Activated T-helper 9 cell treated with anti-CD3 and anti-CD28 coated beads, Interleukin-2, amount 50 U/mL, for 16 hours (primary cell): ENCODE data around the gene TFEB.

ENCODE experiments used
- DNase-seq: peaks from one replicate; pipeline ENCODE4 v3.0.0-alpha.2; 2020; ENCODE audit warnings: low read depth

The TFEB gene

DNA sequence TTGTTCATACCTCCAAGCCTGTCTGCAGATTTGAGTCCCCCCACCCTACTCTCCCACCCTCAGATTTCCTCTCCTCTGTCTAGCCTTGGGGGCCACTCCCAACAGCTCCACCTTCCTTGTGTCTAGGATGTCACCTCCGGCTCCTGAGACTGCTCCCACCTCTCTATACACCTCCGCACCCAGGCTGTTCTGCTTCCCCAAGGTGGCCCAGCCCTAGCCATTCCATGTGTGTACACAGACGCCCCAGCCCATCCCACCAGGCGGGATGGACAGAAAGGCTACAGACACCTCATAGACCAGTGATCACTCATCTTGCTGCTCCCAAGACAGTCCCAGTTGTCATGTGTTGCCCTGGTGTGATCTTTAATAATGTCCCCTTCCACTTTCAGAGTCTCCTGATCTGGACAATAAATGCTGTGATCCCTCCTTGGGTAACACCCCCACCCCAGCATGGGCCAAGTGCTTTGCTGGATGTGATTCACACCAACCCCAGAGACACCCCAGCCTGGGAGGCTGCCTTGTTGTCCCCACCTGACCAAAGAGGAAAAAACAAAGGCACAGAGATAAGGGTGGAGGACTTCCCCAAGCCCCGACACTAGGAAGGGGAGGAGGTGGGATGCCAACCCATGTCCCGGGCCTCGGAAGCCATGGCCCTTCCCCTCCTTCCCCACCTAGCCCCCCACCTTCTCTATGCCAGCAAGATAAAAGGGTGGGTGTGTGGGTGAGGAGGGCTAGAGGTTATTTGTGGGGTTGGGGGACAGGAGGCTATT, 61.0 kb downstream of the TFEB start:
- DNase-seq = no peak

- DNase-seq = no peak
Observed at GRCh38 chr6:41673704-41674000, 61.8 kb downstream of the TFEB start.

GRCh38 chr6:41672816-41673703, 62.3 kb downstream of the TFEB start:
- no peak for DNase-seq

DNA sequence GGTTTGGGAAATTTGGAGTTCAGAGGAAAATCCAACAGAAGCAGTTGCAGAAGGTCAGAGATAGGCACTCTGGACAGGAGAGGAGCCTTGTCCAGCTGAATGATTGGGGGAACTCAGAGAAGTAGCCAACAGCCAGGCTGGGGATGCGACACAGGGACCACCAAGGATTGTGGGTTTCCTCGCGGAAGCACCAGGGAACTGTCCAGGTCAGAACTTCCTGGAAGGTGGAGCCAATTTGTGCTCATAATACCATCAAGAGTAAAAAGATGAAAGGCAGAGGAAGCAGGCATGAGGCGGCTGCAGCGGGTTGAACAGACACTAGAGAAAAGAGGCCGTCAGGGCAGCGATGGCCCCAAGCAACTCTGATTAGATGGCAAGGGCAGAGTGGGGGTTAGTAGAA, 63.4 kb downstream of the TFEB start:
- DNase-seq = no peak

DNA sequence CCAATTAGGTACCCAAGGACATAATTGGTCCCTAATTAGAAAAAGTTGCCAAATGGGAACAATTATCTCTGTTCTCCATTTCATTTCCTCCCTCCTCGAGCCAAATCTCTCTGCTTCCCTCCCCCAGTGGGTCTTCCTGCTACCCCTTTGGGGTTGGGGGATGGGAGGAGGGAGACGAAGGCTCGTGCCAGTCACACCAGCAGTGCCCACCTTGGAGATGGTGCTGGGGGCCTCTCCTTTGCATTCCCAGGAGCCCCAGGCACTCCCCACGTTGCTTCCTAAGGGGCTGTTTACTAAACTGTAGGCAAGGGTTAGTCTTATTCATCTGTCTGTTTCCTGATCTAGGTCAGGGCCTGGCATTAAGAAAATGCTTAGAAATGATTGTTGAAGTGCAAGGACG, 64.0 kb downstream of the TFEB start:
- no peak for DNase-seq

DNA sequence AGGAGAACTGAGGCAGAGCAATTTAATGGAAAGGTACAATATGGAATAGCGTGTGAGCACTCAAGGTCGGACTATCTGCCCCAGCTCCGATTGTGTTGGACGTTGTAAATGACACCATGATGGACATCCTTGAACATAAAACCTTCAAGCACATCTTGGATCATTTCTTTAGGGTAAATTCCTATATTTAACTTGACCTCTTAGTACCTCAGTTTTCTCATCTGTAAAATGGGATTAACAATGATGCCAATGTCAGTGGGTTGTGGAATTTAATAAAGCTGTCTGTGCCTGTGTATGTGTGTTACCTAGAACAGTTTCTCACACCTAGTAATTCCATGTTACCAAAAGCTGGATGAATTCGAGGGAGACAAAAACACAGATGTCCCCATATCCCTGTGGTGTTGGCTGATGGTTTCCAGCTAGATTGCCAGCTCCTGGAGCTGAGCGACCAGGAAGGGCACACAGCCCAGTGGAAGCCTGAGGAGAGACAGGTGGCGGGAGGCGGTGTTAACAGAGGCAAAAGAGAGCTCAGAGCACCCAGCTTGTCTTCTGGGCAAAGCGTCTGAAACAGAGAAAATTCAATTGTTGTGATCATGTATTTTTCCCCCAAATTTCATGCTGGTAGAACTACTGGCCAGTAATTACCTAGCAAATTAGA, 64.6 kb downstream of the TFEB start:
- DNase-seq = no peak

DNA sequence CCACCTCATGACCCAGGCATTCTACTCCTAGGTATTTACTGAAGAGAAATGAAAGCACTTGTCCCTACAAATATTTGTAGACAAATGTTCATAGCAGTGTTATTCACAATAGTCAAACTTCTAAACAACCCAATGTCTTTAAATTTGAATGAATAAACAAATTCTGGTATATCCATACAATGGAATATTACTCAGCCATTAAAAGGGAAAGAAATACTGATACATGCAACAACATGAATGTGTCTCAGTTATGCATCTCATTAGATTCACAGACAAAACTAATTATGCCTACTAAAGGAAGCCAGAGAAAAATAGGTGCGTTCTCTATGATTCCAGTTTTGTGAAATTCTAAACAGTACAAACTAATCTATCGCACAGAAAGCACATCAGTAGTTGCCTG, 66.4 kb downstream of the TFEB start:
- no peak for DNase-seq

GRCh38 chr6:41667195-41667594, 68.2 kb downstream of the TFEB start:
- DNase-seq = no peak

- no peak for DNase-seq
Observed at GRCh38 chr6:41664271-41664670, 71.1 kb downstream of the TFEB start.

DNA sequence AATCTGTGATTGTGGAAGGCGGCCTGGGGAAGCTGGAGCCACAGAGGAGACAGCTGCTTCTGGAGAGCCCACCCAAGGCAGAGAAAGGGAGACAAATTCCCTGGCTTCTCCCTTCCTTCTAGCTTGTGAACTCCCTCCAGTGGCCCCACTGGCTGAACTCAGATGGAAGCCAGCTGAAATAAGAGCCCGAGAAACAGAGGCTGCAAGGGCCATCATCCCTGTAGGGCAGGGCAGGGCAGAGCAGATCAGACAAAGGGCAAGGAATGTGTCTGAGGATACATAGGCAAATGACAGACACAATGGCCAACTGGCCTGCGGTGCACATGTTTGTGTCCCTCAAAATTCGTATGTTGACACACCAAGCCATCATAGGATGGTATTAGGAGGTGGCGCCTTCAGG, 71.8 kb downstream of the TFEB start:
- DNase-seq = no peak

GRCh38 chr6:41659935-41660334, 75.5 kb downstream of the TFEB start:
- no peak for DNase-seq

GRCh38 chr6:41658636-41659035, 76.8 kb downstream of the TFEB start:
- DNase-seq = no peak

GRCh38 chr6:41657131-41658094, 78.0 kb downstream of the TFEB start:
- DNase-seq = no peak

GRCh38 chr6:41656002-41656691, 79.3 kb downstream of the TFEB start:
- no peak for DNase-seq

- no peak for DNase-seq
Observed at GRCh38 chr6:41655646-41656001, 79.8 kb downstream of the TFEB start.

DNA sequence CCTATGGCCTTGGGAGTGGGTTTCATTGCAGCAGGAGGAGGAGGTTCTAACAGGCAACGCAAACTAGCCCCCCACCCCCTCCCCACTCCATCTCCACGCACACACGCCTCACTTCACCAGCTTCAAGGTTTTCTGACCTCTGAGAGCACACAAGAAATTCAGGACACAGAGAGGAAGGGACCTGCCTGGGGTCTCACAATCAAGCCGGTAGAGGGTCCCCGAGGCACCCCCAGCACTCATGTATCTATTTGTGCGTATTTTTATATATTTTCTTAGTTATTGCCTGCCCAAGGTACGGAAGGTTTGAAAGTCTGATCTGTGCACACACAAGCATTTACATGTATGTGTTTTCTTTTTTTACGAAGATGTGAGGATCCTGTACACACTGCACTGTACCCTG, 80.2 kb downstream of the TFEB start:
- no peak for DNase-seq

- no peak for DNase-seq
Observed at GRCh38 chr6:41654698-41655151, 80.7 kb downstream of the TFEB start.

- no peak for DNase-seq
Observed at GRCh38 chr6:41654151-41654697, 81.2 kb downstream of the TFEB start.

DNA sequence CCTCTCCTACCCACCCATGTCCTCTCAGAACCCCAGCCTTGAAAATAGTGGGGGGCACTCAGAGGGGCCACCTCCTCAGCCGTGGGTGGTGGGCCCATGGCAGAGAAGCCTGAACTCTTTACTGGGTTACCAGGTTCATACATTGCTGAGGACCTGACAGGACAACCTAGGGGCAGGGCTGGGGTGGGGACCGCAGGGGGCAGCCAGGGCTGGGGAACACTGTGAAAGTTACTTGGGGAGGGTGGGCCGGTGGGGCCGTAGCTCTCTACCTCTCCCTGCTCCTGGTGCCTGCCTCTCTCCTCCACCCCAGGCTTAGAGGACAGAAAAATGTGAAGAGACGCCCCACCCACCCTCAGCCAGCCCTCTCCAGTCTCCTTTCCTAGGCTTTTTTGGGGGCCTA, 81.7 kb downstream of the TFEB start:
- no peak for DNase-seq

DNA sequence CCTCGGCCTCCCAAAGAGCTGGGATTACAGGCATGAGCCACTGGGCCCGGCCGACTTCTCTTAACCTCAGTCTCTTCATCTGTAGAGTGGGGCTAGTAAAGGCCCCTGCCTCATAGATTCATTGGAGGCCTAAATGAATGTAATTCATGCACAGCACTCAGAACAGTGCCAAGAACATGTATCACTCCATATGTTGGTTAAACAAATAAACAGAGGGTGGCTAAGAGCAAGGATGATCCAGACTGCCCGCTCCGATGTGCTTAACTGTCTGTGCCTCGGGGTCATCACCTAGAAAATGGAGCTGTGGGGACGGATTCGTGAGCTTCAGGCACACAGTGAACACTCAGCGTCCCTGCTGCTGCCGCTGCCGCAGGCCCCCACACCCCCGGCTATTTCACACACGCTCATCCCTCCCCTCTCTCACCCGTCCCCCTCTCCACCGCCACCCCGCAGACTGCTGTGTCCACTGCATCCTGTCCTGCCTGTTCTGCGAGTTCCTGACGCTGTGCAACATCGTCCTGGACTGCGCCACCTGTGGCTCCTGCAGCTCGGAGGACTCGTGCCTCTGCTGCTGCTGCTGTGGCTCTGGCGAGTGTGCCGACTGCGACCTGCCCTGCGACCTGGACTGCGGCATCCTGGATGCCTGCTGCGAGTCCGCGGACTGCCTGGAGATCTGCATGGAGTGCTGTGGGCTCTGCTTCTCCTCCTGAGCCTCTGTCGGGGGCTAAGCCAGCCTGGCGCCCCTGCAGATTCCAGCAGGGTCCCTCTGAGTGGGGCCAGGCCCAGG, 82.3 kb downstream of the TFEB start:
- DNase-seq = no peak
